Body of pancreas (tissue), 4 donors: ENCODE measurements around the gene MS4A8.

Experiments
- POLR2A ChIP-seq, 3 donors: fragments of 450-650 bp; IDR thresholded peaks; one replicate each; pipeline ENCODE4 v1.6.1; 2016; ENCODE audit warnings: antibody characterized with exemption in 3 of 3, mild to moderate bottlenecking in 2 of 3
- TF ChIP-seq, protein P1 (sequence below), 7 experiments: fragments of 450-650 bp in 4 of 7; fragments of 200-600 bp in 3 of 7; sonication (generic) in 3 of 7; IDR thresholded peaks; one replicate each; pipeline ENCODE4 v1.5.1; 2016 to 2019; ENCODE audit warnings: antibody characterized with exemption in 7 of 7

DNA sequence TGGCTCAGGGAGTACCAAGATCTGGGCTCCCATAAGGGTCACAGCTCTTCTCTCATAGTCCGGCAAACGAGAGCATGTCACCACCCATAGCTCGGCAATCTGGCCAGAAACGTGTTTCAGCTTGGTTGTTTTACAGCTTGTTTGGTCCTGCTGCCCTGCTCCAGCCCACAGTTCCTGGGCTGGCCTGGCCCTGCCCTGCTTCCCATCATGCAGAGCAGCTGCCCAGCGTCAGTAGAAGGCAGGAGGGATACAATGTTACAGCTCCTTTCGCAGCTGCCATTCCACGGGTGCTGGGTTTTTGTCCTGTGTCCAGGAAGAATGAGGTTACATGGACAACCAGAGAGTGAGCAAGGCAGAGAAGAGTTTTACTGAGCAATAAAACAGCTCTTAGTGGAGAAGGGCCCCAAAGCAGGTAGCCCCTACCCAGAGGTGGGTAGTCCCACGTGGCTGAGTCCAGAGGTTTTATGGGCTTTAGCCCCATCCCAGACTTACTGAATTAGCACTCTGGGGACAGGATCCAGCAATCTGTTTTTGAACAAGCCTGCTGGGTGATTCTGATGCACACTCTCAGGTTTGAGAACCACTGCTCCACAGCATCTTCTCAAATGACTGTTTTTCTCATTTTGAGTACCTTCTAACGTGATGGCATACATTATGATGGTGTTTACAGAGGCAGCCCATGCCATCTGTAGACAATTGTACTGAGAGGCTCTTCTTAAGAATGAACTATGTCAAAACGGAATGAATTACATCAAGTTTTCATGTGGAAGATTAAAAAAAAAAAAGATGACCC lies 19.3 kb downstream of the MS4A8 start:
- TF ChIP-seq, protein P1, sequence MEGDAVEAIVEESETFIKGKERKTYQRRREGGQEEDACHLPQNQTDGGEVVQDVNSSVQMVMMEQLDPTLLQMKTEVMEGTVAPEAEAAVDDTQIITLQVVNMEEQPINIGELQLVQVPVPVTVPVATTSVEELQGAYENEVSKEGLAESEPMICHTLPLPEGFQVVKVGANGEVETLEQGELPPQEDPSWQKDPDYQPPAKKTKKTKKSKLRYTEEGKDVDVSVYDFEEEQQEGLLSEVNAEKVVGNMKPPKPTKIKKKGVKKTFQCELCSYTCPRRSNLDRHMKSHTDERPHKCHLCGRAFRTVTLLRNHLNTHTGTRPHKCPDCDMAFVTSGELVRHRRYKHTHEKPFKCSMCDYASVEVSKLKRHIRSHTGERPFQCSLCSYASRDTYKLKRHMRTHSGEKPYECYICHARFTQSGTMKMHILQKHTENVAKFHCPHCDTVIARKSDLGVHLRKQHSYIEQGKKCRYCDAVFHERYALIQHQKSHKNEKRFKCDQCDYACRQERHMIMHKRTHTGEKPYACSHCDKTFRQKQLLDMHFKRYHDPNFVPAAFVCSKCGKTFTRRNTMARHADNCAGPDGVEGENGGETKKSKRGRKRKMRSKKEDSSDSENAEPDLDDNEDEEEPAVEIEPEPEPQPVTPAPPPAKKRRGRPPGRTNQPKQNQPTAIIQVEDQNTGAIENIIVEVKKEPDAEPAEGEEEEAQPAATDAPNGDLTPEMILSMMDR (IDR thresholded peaks at IDR 0.05) = no peak
- no peak for TF ChIP-seq POLR2A (IDR thresholded peaks at IDR 0.05)
